ENCODE results near the gene CENPL. TPM values are rescaled to one million over a fixed set of nuclear protein-coding genes. Genes with fewer than 3 reads are reported as not detected.

Gene CENPL
- total and polyA plus RNA-seq, 9 of the 15 experiments (the other 6 are each of a cell fraction or from before 2014, with no cell fraction given): 33.0 to 52.7 (median 39.7) TPM

DNA sequence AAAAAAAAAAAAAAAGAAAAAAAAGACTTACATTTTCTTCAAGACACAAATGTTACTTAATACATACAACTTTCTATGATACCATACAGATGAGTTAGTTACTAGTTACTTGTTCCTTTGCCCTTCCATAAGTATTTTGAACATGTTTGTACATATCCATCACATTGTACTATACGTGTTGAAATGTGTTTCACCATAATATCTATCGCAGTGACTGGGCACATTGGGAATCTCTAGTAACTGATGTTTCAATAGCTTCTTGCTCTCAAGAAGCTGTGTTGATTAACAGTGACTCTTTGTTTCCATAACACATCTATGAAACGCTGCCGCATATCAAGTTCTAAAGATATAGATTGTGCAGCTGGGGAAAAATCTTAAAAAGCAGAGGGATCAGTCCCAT is 67.0 kb downstream of the CENPL start:
- intact Hi-C loops (cut with micrococcal nuclease): no loop called here
- Histone ChIP-seq H3K79me2 (ENCODE audit: control insufficient read depth, insufficient read depth, low read length) (no peaks in the 10 kb centered on the region), H3K9me1 (ENCODE audit: control insufficient read depth, insufficient read depth, low read length) (no peaks in the 10 kb centered on the region), H3K27me3 (ENCODE audit: control insufficient read depth in 2 of 2, insufficient read depth in 2 of 2, low read length in 2 of 2) (no peaks in the 10 kb centered on the region), H3K27ac (ENCODE audit: extremely low read depth, low read depth, low read length) (no peak overlapping the region), H3K4me1 (replicated peaks in 1 of 2; ENCODE audit: control insufficient read depth in 2 of 2, insufficient read depth in 2 of 2, low read length in 2 of 2) (no peaks in the 10 kb centered on the region), H4K20me1 (replicated peaks; ENCODE audit: control insufficient read depth, insufficient read depth, low read length) (no peaks in the 10 kb centered on the region), H2AFZ (ENCODE audit: low read depth, low read length) (no peak overlapping the region), H3K9ac (ENCODE audit: insufficient read depth in 1 of 2, low read depth in 2 of 2, low read length in 2 of 2) (no peak overlapping the region), H3K4me3 (no peak overlapping the region), H3K9me3 (replicated peaks; ENCODE audit: control insufficient read depth, insufficient read depth, low read depth, low read length) (peaks cover 11% of the 10 kb centered on the region), H3K4me2 (ENCODE audit: insufficient read depth, low read length) (no peak overlapping the region), H3K36me3 (ENCODE audit: control insufficient read depth, insufficient read depth, low read length) (peaks cover 58% of the 10 kb centered on the region)
- ATAC-seq (no peak), FAIRE-seq (no peak), DNase-seq (ENCODE audit: extremely low read depth in 1 of 4, low spot score in 3 of 4) (no peak)
- ChIA-PET CTCF (ENCODE audit: low intra/inter-chr PET ratio) (interaction anchor here (0.7 kb wide), 1 partner anchor 160 kb away, joined by 3 read pairs; no protein-coding TSS in a partner anchor), POLR2A (no interaction called here)
- TF ChIP-seq, protein P1, sequence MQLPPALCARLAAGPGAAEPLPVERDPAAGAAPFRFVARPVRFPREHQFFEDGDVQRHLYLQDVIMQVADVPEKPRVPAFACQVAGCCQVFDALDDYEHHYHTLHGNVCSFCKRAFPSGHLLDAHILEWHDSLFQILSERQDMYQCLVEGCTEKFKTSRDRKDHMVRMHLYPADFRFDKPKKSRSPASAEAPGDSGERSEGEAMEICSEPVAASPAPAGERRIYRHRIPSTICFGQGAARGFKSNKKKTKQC (CRISPR knock-in tag; IDR thresholded peaks at IDR 0.05): no peak
- TF ChIP-seq FOXK2 (conservative IDR thresholded peaks at IDR 0.05 in 1 of 2, IDR thresholded peaks at IDR 0.05 in 1 of 2; ENCODE audit: low read depth in 2 of 2) (no peak), RNF2 (IDR thresholded peaks at IDR 0.05) (no peak), SUPT5H (IDR thresholded peaks at IDR 0.05) (no peak), CAMTA2 (CRISPR knock-in tag; conservative IDR thresholded peaks at IDR 0.05) (no peak), NFE2 (IDR thresholded peaks at IDR 0.05; ENCODE audit: low read depth) (no peak), TBP (optimal IDR thresholded peaks at IDR 0.05; ENCODE audit: low read depth, low read length) (no peak), DDX20 (tag; IDR thresholded peaks at IDR 0.05; ENCODE audit: low read depth) (no peak), BDP1 (IDR thresholded peaks at IDR 0.05; ENCODE audit: insufficient read depth, insufficient read length) (no peak), MYC (IDR thresholded peaks at IDR 0.05; ENCODE audit: low read depth, low read length) (no peak), MYC (CRISPR knock-in tag; IDR thresholded peaks at IDR 0.05; ENCODE audit: borderline replicate concordance, low read depth) (no peak), RBBP5 (IDR thresholded peaks at IDR 0.05; ENCODE audit: borderline replicate concordance, insufficient read depth, low read length, poor library complexity, severe bottlenecking) (no peak), MXI1 (IDR thresholded peaks at IDR 0.05; ENCODE audit: low read depth, low read length) (no peak), ZNF444 (CRISPR knock-in tag; IDR thresholded peaks at IDR 0.05) (no peak)
- TF ChIP-seq, protein P2, sequence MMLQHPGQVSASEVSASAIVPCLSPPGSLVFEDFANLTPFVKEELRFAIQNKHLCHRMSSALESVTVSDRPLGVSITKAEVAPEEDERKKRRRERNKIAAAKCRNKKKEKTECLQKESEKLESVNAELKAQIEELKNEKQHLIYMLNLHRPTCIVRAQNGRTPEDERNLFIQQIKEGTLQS (IDR thresholded peaks at IDR 0.05): no peak
- TF ChIP-seq, protein P2 (CRISPR knock-in tag; conservative IDR thresholded peaks at IDR 0.05): no peak
- TF ChIP-seq, protein P3, sequence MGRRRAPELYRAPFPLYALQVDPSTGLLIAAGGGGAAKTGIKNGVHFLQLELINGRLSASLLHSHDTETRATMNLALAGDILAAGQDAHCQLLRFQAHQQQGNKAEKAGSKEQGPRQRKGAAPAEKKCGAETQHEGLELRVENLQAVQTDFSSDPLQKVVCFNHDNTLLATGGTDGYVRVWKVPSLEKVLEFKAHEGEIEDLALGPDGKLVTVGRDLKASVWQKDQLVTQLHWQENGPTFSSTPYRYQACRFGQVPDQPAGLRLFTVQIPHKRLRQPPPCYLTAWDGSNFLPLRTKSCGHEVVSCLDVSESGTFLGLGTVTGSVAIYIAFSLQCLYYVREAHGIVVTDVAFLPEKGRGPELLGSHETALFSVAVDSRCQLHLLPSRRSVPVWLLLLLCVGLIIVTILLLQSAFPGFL (CRISPR knock-in tag; IDR thresholded peaks at IDR 0.05): no peak
- in situ Hi-C loops (cut with MboI): no loop called here
- BruUV-seq (replicated peaks): no TSS peak
- 100% methylated on average over 4 of the region's 4 CpGs for whole genome bisulfite sequencing (ENCODE audit: insufficient coverage, low coverage, missing lambda C conversion rate)
